HL-60 (cell line): ENCODE results near the gene MRPS25.

Source experiments
- DNase-seq, 2 experiments: peaks; one replicate each; pipeline ENCODE4 v3.0.0-alpha.2; 2010 to 2020; ENCODE audit warnings: low read depth in 1 of 2, low spot score in 1 of 2
- H3K27ac ChIP-seq: fragments of 250-450 bp; sonication (Bioruptor Pico); replicated peaks from 2 replicates; pipeline ENCODE4 v1.5.1; 2020; ENCODE audit warnings: mild to moderate bottlenecking, moderate library complexity
- H3K27me3 ChIP-seq: fragments of 250-450 bp; sonication (Bioruptor Pico); 2 replicates; pipeline ENCODE4 v1.5.1; 2021; ENCODE audit warnings: mild to moderate bottlenecking, moderate library complexity; ENCODE audit not compliant: insufficient read depth, poor library complexity, severe bottlenecking
- H3K4me3 ChIP-seq: replicated peaks from 2 replicates; pipeline ENCODE4 v1.5.1; 2011; ENCODE audit warnings: mild to moderate bottlenecking, control low read depth, low read length; ENCODE audit not compliant: insufficient read depth
- GABPA ChIP-seq: IDR thresholded peaks from 2 replicates; pipeline ENCODE4 v1.6.1; 2012; ENCODE audit warnings: low read depth
- POLR2AphosphoS5 ChIP-seq: IDR thresholded peaks from 2 replicates; pipeline ENCODE4 v1.6.1; 2012; ENCODE audit warnings: low read depth
- SPI1 ChIP-seq: IDR thresholded peaks from 2 replicates; pipeline ENCODE4 v1.6.1; 2012; ENCODE audit warnings: low read depth, mild to moderate bottlenecking, borderline replicate concordance
- TF ChIP-seq, protein P1 (sequence below): IDR thresholded peaks from one replicate; pipeline ENCODE4 v1.5.1; 2011; ENCODE audit warnings: low read length, control low read depth, inconsistent platforms; ENCODE audit not compliant: insufficient read depth
- TF ChIP-seq, protein P2 (sequence below): IDR thresholded peaks from 2 replicates; pipeline ENCODE4 v1.6.1; 2012; ENCODE audit warnings: low read depth; ENCODE audit not compliant: insufficient replicate concordance

The MRPS25 gene

GRCh38 chr3:15107075-15107947, 42.2 kb upstream of the MRPS25 start:
- DNase-seq: peak in 1 of 2 experiments; percentile 50
- TF ChIP-seq, protein P1, sequence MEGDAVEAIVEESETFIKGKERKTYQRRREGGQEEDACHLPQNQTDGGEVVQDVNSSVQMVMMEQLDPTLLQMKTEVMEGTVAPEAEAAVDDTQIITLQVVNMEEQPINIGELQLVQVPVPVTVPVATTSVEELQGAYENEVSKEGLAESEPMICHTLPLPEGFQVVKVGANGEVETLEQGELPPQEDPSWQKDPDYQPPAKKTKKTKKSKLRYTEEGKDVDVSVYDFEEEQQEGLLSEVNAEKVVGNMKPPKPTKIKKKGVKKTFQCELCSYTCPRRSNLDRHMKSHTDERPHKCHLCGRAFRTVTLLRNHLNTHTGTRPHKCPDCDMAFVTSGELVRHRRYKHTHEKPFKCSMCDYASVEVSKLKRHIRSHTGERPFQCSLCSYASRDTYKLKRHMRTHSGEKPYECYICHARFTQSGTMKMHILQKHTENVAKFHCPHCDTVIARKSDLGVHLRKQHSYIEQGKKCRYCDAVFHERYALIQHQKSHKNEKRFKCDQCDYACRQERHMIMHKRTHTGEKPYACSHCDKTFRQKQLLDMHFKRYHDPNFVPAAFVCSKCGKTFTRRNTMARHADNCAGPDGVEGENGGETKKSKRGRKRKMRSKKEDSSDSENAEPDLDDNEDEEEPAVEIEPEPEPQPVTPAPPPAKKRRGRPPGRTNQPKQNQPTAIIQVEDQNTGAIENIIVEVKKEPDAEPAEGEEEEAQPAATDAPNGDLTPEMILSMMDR: no peak
- TF ChIP-seq GABPA (no peak), POLR2AphosphoS5 (no peak), SPI1 (no peak)
- TF ChIP-seq, protein P2, sequence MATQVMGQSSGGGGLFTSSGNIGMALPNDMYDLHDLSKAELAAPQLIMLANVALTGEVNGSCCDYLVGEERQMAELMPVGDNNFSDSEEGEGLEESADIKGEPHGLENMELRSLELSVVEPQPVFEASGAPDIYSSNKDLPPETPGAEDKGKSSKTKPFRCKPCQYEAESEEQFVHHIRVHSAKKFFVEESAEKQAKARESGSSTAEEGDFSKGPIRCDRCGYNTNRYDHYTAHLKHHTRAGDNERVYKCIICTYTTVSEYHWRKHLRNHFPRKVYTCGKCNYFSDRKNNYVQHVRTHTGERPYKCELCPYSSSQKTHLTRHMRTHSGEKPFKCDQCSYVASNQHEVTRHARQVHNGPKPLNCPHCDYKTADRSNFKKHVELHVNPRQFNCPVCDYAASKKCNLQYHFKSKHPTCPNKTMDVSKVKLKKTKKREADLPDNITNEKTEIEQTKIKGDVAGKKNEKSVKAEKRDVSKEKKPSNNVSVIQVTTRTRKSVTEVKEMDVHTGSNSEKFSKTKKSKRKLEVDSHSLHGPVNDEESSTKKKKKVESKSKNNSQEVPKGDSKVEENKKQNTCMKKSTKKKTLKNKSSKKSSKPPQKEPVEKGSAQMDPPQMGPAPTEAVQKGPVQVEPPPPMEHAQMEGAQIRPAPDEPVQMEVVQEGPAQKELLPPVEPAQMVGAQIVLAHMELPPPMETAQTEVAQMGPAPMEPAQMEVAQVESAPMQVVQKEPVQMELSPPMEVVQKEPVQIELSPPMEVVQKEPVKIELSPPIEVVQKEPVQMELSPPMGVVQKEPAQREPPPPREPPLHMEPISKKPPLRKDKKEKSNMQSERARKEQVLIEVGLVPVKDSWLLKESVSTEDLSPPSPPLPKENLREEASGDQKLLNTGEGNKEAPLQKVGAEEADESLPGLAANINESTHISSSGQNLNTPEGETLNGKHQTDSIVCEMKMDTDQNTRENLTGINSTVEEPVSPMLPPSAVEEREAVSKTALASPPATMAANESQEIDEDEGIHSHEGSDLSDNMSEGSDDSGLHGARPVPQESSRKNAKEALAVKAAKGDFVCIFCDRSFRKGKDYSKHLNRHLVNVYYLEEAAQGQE: no peak
- no peak overlapping the region for H3K27ac ChIP-seq
- no peaks in the 10 kb centered on the region for H3K27me3 ChIP-seq
- H3K4me3 ChIP-seq: no peak overlapping the region

GRCh38 chr3:15102836-15103235, 37.7 kb upstream of the MRPS25 start:
- H3K4me3 ChIP-seq: no peak overlapping the region
- no peak overlapping the region for H3K27ac ChIP-seq
- TF ChIP-seq, protein P1: no peak
- TF ChIP-seq POLR2AphosphoS5 (no peak), GABPA (no peak), SPI1 (no peak)
- TF ChIP-seq, protein P2: no peak
- DNase-seq: no peak
- H3K27me3 ChIP-seq: no peaks in the 10 kb centered on the region

GRCh38 chr3:15102256-15102655, 37.1 kb upstream of the MRPS25 start:
- peak in 1 of 2 experiments; percentile 21 for DNase-seq
- no peak overlapping the region for H3K4me3 ChIP-seq
- TF ChIP-seq GABPA (no peak), SPI1 (no peak), POLR2AphosphoS5 (no peak)
- TF ChIP-seq, protein P2: no peak
- TF ChIP-seq, protein P1: no peak
- no peaks in the 10 kb centered on the region for H3K27me3 ChIP-seq
- H3K27ac ChIP-seq: no peak overlapping the region
